ENCODE measurements around the gene CA5A. TPM values are rescaled to one million over a fixed set of nuclear protein-coding genes. Genes with fewer than 3 reads are reported as not detected.
"Not testable (repeated sequence)": the region's sequence is repeated elsewhere in the genome, so short reads cannot be mapped to it uniquely, and the experiment has no call there.

Gene CA5A
- total and polyA plus RNA-seq, 7 donors = not detected

- H3K27me3 ChIP-seq; H3K36me3 ChIP-seq; H3K4me3 ChIP-seq; H3K4me1 ChIP-seq; intact Hi-C loops (cut with DNase I); H3K9me3 ChIP-seq: not testable (repeated sequence)
- DNase-seq = peak; percentile 87
- peak overlapping the region in 1 of 4 donors; percentile 45 for H3K27ac ChIP-seq
- 32 to 69% methylated on average over 23 of the region's 23 CpGs for WGBS, 2 donors
- TF ChIP-seq POLR2AphosphoS5 (IDR thresholded peaks at IDR 0.05) (peak in 2 of 4 donors; percentile 13 to 55), EP300 (IDR thresholded peaks at IDR 0.05) (peak in 1 of 4 donors; percentile 50)
Observed at GRCh38 chr16:87911106-87911763, 25.1 kb downstream of the CA5A start.

- peak; percentile 79 for DNase-seq
- intact Hi-C loops (cut with DNase I) = loop anchor here (2.0 to 5.0 kb wide), 2 partner anchors 37 to 131 kb away; no protein-coding TSS in a partner anchor
Observed at GRCh38 chr16:87909203-87909935, 27.0 kb downstream of the CA5A start.

GRCh38 chr16:87908101-87908500 lies 28.2 kb downstream of the CA5A start:
- intact Hi-C loops (cut with DNase I) = loop anchor here (2.0 to 5.0 kb wide), 2 partner anchors 36 to 129 kb away; no protein-coding TSS in a partner anchor
- DNase-seq, H3K27me3 ChIP-seq, H3K4me3 ChIP-seq, H3K36me3 ChIP-seq, H3K4me1 ChIP-seq, H3K9me3 ChIP-seq, H3K27ac ChIP-seq: not testable (repeated sequence)
- 90 to 93% methylated on average over 11 of the region's 11 CpGs for WGBS, 2 donors

More at GRCh38 chr16:87909203-87909935, 27.0 kb downstream of the CA5A start:
- not testable (repeated sequence) for H3K27me3 ChIP-seq, H3K36me3 ChIP-seq, H3K9me3 ChIP-seq, H3K27ac ChIP-seq, H3K4me3 ChIP-seq, H3K4me1 ChIP-seq
- 38 to 39% methylated on average over 36 of the region's 36 CpGs for WGBS, 2 donors
- TF ChIP-seq CTCF (IDR thresholded peaks at IDR 0.05) = peak; percentile 58 to 89 (median 74)

GRCh38 chr16:87905521-87905920 lies 30.8 kb downstream of the CA5A start:
- not testable (repeated sequence) for H3K27ac ChIP-seq, H3K4me3 ChIP-seq, DNase-seq, H3K27me3 ChIP-seq, H3K36me3 ChIP-seq, H3K4me1 ChIP-seq, H3K9me3 ChIP-seq
- WGBS, 2 donors = 91 to 93% methylated on average over 7 of the region's 7 CpGs
- intact Hi-C loops (cut with DNase I) = loop anchor here (5.0 kb wide), 1 partner anchor 33 kb away; no protein-coding TSS in a partner anchor

GRCh38 chr16:87904963-87905362 lies 31.4 kb downstream of the CA5A start:
- not testable (repeated sequence) for H3K9me3 ChIP-seq, H3K4me1 ChIP-seq, DNase-seq, H3K4me3 ChIP-seq, H3K36me3 ChIP-seq, H3K27ac ChIP-seq, H3K27me3 ChIP-seq
- intact Hi-C loops (cut with DNase I) = loop anchor here (5.0 kb wide), 1 partner anchor 33 kb away; no protein-coding TSS in a partner anchor
- WGBS, 2 donors = 82 to 84% methylated on average over 4 to 5 of the region's 5 CpGs

GRCh38 chr16:87900489-87900888 lies 35.8 kb downstream of the CA5A start:
- H3K27ac ChIP-seq; DNase-seq; H3K4me3 ChIP-seq; intact Hi-C loops (cut with DNase I); H3K4me1 ChIP-seq; H3K36me3 ChIP-seq; H3K27me3 ChIP-seq; H3K9me3 ChIP-seq: not testable (repeated sequence)
- 88 to 92% methylated on average over 12 of the region's 12 CpGs for whole genome bisulfite sequencing, 2 donors

GRCh38 chr16:87897521-87898505 lies 38.5 kb downstream of the CA5A start:
- no peak for DNase-seq
- H3K27ac ChIP-seq = no peak overlapping the region
- no peaks in the 10 kb centered on the region for H3K9me3 ChIP-seq
- WGBS, 2 donors = 57 to 77% methylated on average over 20 of the region's 20 CpGs
- no peak overlapping the region for H3K4me3 ChIP-seq
- peaks cover 0 to 13% (median 8%) of the 10 kb centered on the region in 4 donors for H3K4me1 ChIP-seq
- H3K36me3 ChIP-seq = no peaks in the 10 kb centered on the region
- intact Hi-C loops (cut with DNase I) = no loop called here
- no peaks in the 10 kb centered on the region for H3K27me3 ChIP-seq
- TF ChIP-seq CTCF (IDR thresholded peaks at IDR 0.05) (no peak), POLR2A (IDR thresholded peaks at IDR 0.05) (no peak), POLR2AphosphoS5 (IDR thresholded peaks at IDR 0.05) (no peak), EP300 (IDR thresholded peaks at IDR 0.05) (no peak)

- H3K9me3 ChIP-seq; DNase-seq; H3K27me3 ChIP-seq; H3K27ac ChIP-seq; H3K36me3 ChIP-seq; intact Hi-C loops (cut with DNase I); H3K4me3 ChIP-seq: not testable (repeated sequence)
- H3K4me1 ChIP-seq = peaks cover 0 to 13% (median 8%) of the 10 kb centered on the region in 4 donors
- WGBS, 2 donors = 80% methylated on average over 16 of the region's 16 CpGs
Observed at GRCh38 chr16:87896924-87897520, 39.3 kb downstream of the CA5A start.

GRCh38 chr16:87896176-87896890 lies 40.0 kb downstream of the CA5A start:
- H3K27me3 ChIP-seq; DNase-seq; H3K4me3 ChIP-seq; H3K27ac ChIP-seq; intact Hi-C loops (cut with DNase I); H3K36me3 ChIP-seq; H3K9me3 ChIP-seq: not testable (repeated sequence)
- 78 to 85% methylated on average over 17 of the region's 17 CpGs for WGBS, 2 donors
- peaks cover 0 to 13% (median 8%) of the 10 kb centered on the region in 4 donors for H3K4me1 ChIP-seq

Data from sigmoid colon (tissue), 7 donors.